ENCODE data around the gene ZFYVE26. TPM values are rescaled to one million over a fixed set of nuclear protein-coding genes. Genes with fewer than 3 reads are reported as not detected.

ZFYVE26 gene
- total RNA-seq, 1 experiment from 2014 or later = 16.7 TPM

DNA sequence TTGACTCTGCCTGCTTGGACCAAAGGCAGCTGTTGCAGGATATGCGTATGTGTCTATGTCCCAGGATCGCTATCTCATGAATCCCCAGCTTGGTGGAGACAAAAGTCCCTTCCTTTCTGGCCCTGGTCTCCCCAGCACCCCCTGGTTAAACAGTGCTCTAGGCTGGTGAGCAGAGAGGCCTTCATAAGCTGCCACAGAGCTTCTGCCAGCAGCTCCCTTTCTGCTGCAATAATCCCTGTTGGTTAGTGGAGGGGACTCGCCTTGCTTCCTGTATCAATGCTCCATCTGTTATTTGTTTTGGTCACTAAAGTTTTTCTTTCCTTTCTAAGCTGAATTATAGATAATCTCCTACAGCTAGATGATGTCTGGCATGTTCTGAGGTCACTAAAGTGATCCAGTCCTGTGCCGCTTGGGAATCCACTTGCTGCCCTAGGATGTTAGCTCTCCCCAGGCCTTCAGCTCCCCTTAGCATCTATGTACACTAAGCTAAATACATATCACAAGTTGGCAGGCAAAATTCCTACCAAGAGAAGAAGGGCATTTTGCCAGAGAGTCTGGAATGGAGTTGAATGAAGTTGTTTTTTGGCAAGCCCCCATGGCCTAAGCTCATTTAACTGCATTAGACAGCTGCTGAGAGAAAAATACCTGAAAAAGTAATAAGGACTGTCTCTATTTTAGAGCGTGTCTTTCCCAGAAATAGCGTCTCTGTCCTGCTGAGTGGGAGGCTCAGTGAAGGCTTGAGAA is 66.9 kb downstream of the ZFYVE26 start:
- Histone ChIP-seq H3K9me3 (replicated peaks) (no peaks in the 10 kb centered on the region), H3K36me3 (no peaks in the 10 kb centered on the region; the same call in 1 of the 2 replicates), H3K27me3 (no peaks in the 10 kb centered on the region), H3K4me3 (no peak overlapping the region), H3K27ac (no peak overlapping the region; the same call in 1 of the 2 replicates), H3K4me1 (no peaks in the 10 kb centered on the region)
- DNase-seq = peak; percentile 13 to 40

DNA sequence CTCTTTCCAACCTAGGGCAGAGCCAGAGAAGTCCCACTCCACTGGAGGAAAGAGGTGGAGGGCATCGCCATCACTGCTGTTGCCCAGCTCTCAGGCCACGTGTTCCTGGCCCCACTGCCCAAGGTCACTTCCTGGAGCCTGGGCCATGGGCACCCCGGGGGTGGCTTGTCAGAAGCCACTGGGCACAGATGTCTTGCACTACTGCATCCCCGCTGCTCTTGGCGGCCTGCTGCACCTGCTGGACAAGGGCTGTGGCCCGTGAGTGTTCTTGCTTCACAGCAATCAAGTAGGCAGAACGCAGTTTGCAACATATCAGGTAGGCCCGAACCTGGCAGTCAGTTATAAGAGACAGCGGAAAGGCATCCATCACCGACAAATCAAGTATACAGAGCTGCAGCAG is 68.1 kb downstream of the ZFYVE26 start:
- H3K4me3 ChIP-seq = no peak overlapping the region
- DNase-seq = no peak
- H3K27ac ChIP-seq = no peak overlapping the region
- H3K9me3 ChIP-seq (replicated peaks) = no peaks in the 10 kb centered on the region
- H3K27me3 ChIP-seq = no peaks in the 10 kb centered on the region
- H3K36me3 ChIP-seq = no peaks in the 10 kb centered on the region; the same call in 1 of the 2 replicates
- no peaks in the 10 kb centered on the region for H3K4me1 ChIP-seq

DNA sequence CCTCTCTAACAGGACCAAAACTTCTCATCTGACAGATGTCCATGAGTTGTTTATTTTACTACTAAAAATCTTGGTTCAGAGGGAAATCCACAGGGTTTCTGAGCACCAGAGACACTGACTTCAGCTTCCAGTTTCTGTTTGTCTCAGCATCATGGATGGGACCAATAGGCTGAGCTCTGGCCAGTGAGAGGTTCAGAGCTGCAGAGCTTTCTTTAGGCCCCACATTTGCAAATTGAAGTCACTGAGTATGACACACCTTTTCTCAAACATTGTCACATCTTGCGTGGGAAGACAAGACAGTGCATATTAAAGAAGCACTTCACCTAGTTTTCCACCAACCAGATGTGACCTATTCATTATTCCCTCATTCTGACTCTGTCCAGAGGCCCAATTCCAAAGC is 69.5 kb downstream of the ZFYVE26 start:
- DNase-seq = no peak
- Histone ChIP-seq H3K27me3 (no peaks in the 10 kb centered on the region), H3K4me3 (no peak overlapping the region), H3K27ac (no peak overlapping the region), H3K4me1 (no peaks in the 10 kb centered on the region), H3K9me3 (replicated peaks) (no peaks in the 10 kb centered on the region), H3K36me3 (no peaks in the 10 kb centered on the region; the same call in 1 of the 2 replicates)

DNA sequence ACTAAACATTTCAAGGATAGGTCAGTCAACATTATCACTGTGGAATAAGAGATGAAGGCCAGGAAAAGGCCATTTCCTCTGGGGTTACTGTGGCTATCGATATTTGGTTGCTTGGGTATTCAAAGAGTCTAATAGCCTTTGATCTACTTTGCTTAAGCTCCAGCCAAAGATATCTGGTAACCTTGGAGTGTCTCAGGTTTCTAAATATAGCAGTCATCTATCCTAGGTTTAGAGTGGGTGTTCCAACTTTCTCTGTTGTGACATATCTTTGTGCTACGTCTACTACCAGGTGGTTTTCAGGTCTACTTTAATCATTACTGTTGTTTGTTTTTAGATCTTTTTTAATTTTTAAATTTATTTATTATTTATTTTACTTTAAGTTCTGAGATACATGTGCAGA is 72.3 kb downstream of the ZFYVE26 start:
- DNase-seq = no peak
- Histone ChIP-seq H3K36me3 (no peaks in the 10 kb centered on the region), H3K27ac (no peak overlapping the region), H3K27me3 (no peaks in the 10 kb centered on the region), H3K9me3 (replicated peaks) (no peaks in the 10 kb centered on the region), H3K4me1 (peaks cover 3% of the 10 kb centered on the region; the same call in 1 of the 2 replicates), H3K4me3 (no peak overlapping the region)

DNA sequence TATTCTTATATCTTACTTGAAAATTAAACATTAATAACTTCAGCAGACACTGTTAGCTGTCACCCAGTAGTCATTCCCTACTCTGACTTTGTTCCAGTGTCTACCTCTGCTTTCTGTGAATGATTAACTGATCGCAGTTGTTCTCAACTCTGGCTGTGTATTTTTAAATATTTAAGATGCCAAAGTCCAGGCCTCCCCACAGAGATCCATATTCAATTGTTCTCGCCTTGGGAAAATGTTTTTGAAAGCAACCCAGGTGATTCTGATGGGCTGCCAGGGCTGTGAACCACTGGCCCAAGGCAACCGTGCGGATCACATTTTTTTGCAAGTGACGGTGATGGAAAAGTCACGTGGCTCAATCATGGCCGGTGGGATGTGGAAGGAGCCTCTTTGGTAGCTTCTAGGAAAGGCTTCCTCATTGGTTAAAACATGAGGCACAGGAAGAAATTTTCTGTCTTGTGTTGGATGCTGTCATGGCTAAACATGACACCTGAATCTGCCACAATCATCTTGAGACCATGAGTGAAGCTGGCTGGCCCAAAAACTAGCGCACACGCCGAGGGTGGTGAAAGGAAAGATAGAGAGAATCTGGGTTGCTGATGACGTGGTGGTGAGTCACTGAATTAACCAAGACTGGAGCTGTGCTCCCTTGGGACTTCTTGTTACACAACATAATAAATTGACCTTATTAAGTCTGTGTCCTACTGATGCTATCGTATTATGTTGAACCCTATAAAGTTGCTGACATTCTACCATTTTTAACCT is 77.5 kb downstream of the ZFYVE26 start:
- Histone ChIP-seq H3K4me1 (peaks cover 10% of the 10 kb centered on the region), H3K36me3 (no peaks in the 10 kb centered on the region), H3K27ac (peak overlapping the region; percentile 42), H3K4me3 (peak overlapping the region; percentile 36), H3K27me3 (no peaks in the 10 kb centered on the region), H3K9me3 (replicated peaks) (no peaks in the 10 kb centered on the region; the same call in 1 of the 2 replicates)
- DNase-seq = peak; percentile 53 to 67

DNA sequence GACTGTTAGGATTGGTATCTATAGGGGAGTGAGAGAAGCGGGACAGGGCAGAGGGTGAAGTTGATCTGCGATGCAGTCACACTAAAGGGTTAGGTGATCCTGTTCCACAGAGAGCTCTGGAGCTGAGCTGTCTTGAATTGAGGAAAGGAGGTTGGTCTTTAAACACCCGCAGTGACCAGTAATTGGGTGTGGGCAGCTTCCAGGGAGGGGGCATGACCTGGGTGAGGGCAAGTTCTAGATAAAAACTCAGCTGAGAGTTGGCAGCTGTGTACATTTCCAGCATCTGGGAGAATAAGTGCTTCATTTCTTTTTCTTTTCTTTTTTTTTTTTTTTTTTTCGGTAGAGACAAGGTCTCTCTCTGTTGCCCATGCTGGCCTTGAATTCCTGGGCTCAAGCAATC is 79.6 kb downstream of the ZFYVE26 start:
- Histone ChIP-seq H3K36me3 (no peaks in the 10 kb centered on the region), H3K27ac (no peak overlapping the region), H3K9me3 (replicated peaks) (no peaks in the 10 kb centered on the region; the same call in 1 of the 2 replicates), H3K4me1 (peaks cover 18% of the 10 kb centered on the region), H3K4me3 (no peak overlapping the region), H3K27me3 (no peaks in the 10 kb centered on the region)
- no peak for DNase-seq

DNA sequence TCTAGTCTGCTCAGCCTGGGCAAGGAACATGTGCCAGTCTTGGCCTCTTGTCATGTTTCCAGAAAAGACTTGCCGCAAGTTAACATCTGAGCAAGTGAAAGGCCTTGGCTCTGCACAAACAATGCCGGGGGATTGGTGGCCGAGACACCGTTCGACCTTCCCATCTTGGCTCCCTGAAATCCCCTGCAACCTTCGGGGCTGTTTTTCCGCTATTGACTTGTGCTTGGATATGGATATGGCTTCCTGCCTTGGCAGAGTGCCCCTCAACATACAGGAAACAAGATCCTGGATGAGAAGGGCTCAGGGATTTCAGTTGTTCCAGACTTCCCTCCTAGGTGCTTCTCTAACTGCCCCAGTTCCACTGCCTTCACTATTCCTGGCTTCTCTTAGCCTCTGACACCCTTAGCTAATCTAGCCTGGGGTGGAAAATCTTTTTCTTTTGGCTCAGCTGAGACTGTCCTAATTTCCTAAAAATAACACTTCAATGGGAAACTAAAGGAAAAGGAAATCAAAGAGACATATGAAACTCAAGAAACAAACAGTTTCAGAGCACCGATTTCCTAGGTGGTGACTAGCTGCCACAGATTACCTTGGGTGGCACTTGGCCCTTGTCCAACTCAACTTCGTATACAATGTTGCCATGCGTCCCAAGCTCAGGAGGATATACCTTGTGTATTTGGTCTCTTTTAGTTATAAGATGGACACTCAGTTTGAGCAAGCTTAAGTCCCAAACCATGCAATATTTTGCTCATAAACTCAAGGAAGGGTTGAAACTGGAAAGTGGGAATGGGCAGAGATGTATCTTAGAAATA is 80.8 kb downstream of the ZFYVE26 start:
- Histone ChIP-seq H3K27me3 (no peaks in the 10 kb centered on the region), H3K27ac (no peak overlapping the region), H3K4me1 (peaks cover 18% of the 10 kb centered on the region), H3K36me3 (no peaks in the 10 kb centered on the region), H3K9me3 (replicated peaks) (no peaks in the 10 kb centered on the region; the same call in 1 of the 2 replicates), H3K4me3 (no peak overlapping the region)
- DNase-seq = no peak

DNA sequence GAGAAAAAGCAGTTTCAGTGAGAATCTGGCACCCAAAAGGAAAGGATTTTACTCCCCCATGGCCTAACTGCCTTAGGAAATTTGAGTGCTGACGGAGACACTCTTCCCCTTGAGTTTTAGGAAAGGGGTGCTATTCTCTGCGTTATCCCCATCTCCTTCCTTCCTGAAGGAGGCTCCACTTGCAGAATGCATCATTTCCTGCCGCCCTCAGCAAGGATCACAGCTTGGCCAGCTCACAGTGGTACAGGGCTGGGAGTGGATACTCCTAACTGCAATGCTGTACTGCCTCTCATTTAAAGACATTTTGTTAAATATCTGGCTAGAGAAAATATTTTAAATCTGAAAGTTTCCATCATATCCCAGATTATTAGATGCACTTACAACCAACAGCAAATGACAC is 81.7 kb downstream of the ZFYVE26 start:
- no peak for DNase-seq

DNA sequence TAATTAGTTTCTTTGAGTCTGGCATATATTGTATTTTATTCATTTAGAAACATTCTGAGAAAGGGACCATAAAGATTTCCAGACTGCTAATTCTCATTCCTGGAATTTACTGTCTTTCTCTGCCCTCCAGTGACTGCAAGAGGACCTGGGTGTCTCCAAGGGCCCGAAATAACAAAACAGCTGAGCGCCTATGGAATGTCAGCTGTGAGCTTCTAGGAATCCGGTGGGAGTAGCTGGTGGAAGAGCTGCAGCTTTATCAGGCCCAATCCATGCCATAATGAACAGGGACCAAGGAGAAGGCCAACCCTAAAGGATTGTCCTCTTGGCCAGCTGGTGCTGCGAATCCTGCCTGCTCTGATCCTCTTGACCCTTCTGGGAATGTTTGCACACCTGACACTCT is 82.8 kb downstream of the ZFYVE26 start:
- Histone ChIP-seq H3K27me3 (no peaks in the 10 kb centered on the region), H3K36me3 (no peaks in the 10 kb centered on the region), H3K4me3 (no peak overlapping the region), H3K9me3 (replicated peaks) (no peaks in the 10 kb centered on the region; the same call in 1 of the 2 replicates), H3K27ac (no peak overlapping the region), H3K4me1 (peaks cover 11% of the 10 kb centered on the region)
- DNase-seq = peak; percentile 57 to 60

More for the DNA sequence above, 81.7 kb downstream of the ZFYVE26 start:
- Histone ChIP-seq H3K4me1 (peaks cover 18% of the 10 kb centered on the region), H3K27me3 (no peaks in the 10 kb centered on the region), H3K4me3 (no peak overlapping the region), H3K36me3 (no peaks in the 10 kb centered on the region), H3K9me3 (replicated peaks) (no peaks in the 10 kb centered on the region; the same call in 1 of the 2 replicates), H3K27ac (no peak overlapping the region)

DNA sequence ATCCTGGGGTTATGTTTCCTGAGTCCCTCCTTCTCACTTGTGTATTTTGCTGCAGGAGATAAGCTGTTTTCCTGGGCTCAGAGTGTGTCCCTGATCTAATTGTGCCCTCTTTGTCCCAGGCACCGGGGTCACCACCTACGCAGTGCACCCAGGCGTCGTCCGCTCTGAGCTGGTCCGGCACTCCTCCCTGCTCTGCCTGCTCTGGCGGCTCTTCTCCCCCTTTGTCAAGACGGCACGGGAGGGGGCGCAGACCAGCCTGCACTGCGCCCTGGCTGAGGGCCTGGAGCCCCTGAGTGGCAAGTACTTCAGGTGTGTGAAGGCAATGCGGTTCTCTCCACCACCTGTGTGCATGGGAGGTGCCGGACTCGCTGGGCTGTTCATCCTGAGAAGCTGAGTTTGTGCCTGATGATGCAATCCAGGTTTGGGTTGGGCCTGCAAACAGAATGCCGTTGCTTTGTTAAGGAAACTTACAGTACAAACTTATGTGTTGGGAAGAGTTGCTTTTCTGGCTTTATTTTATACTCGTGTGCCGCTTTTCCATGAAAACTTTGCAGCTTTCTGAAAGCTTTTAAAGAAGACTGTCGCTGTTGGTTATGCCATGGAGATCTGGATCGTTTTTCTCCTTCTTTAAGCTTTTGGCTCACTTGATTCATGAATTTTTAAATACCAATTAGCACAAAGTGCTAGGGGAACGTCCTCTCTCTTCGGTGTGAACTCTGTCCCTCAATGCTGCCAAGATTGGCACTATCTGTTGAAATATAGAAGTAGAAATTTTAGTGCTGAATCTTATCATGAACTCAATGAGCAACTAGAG is 87.1 kb downstream of the ZFYVE26 start:
- Histone ChIP-seq H3K4me1 (peaks cover 10% of the 10 kb centered on the region), H3K27ac (no peak overlapping the region), H3K36me3 (no peaks in the 10 kb centered on the region), H3K9me3 (replicated peaks) (no peaks in the 10 kb centered on the region), H3K27me3 (no peaks in the 10 kb centered on the region), H3K4me3 (no peak overlapping the region)
- no peak for DNase-seq

DNA sequence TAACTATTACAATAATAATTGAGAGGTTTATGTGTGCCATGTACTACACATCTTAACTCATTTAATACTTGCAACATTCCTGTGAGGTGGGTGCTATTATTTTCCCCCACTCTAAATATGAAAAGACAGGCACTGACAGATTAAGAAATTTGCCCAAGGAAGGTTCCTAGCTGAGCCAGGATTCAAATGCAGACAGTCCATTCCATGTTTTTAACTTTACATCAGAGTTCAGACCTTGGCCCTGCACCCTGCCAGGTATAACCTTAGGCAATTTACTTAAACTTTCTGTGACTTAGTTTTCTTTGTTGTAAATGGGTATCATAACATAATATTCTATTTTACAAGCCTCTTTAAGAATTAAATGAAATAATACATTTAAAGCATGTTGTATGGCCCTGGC is 88.1 kb downstream of the ZFYVE26 start:
- Histone ChIP-seq H3K36me3 (no peaks in the 10 kb centered on the region), H3K27ac (no peak overlapping the region), H3K4me1 (peaks cover 1% of the 10 kb centered on the region), H3K4me3 (no peak overlapping the region), H3K27me3 (no peaks in the 10 kb centered on the region), H3K9me3 (replicated peaks) (no peaks in the 10 kb centered on the region)
- DNase-seq = no peak

DNA sequence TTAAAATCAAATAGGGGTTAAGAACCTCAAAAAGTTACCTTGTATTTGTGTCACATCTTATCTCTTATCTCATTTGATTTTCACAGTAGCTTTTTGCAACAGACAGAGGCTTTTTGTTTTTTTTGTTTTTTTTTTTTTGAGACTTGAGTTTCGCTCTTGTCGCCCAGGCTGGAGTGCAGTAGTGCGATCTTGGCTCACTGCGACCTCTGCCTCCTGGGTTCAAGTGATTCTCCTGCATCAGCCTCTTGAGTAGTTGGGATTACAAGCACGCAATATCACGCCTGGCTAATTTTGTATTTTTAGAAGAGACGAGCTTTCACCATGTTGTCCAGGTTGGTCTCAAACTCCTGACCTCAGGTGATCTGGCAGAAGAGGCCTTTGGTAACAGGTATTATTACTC is 89.0 kb downstream of the ZFYVE26 start:
- DNase-seq = no peak
- H3K27ac ChIP-seq = no peak overlapping the region
- no peaks in the 10 kb centered on the region for H3K9me3 ChIP-seq (replicated peaks)
- no peaks in the 10 kb centered on the region for H3K36me3 ChIP-seq
- no peak overlapping the region for H3K4me3 ChIP-seq
- no peaks in the 10 kb centered on the region for H3K4me1 ChIP-seq
- H3K27me3 ChIP-seq = no peaks in the 10 kb centered on the region

DNA sequence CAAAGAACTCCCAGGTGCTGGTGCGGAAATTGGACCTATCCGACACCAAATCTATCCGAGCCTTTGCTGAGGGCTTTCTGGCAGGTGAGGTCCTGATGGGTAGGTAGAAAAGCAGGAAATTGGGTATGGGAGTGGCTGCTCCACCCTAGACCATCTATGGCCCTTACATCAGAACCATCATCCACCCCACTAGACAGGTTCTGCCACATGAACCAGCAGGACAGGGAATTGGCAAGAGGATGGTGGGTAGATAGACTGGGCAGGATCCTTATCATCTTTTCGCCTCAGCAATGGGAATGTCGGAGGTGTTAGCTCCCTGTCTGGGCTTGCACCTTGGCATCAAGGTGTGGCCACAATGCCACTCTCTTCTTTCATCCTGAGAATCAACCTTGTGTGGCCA is 91.2 kb downstream of the ZFYVE26 start:
- Histone ChIP-seq H3K27ac (no peak overlapping the region), H3K4me3 (no peak overlapping the region), H3K4me1 (no peaks in the 10 kb centered on the region), H3K27me3 (no peaks in the 10 kb centered on the region), H3K9me3 (replicated peaks) (no peaks in the 10 kb centered on the region), H3K36me3 (no peaks in the 10 kb centered on the region)
- no peak for DNase-seq

DNA sequence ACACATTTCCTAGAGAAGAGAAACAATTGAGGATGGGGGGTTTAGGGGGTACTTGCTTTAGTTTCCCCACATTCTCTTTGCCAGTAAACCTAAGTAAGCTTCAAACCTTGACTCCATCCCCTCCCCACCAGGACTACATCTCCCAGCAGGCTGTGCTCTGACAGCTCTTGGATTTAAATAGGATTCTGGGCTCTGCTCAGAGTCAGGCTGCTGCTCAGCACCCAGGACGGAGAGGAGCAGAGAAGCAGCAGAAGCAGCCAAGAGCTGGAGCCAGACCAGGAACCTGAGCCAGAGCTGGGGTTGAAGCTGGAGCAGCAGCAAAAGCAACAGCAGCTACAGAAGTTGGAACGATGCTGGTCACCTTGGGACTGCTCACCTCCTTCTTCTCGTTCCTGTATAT is 94.1 kb downstream of the ZFYVE26 start:
- Histone ChIP-seq H3K27me3 (no peaks in the 10 kb centered on the region), H3K4me3 (no peak overlapping the region), H3K36me3 (no peaks in the 10 kb centered on the region), H3K4me1 (no peaks in the 10 kb centered on the region), H3K27ac (no peak overlapping the region), H3K9me3 (replicated peaks) (no peaks in the 10 kb centered on the region)
- no peak for DNase-seq

Data from SJCRH30 (cell line).